Measurements from ENCODE around the gene MAPK8IP1.

The MAPK8IP1 gene

DNA sequence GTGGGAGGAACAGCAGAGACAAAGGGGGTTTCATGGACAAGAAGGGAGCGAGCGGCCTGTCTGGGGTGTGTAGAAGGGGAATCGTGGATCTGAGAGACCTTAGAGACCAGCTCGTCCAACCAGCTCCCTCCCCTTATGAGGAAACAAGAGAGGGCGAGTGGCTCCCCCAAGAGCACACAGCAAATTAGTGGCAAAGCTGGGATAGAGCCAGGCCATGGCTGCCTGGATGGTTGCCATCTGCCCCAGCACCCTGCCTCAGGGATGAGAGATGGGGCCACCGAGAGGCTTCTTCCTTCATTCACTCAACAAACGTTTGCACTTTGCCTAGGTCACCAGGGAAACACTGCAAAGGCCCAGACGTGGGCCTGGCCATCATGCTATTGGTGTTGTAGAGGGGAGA lies 4.1 kb downstream of the MAPK8IP1 start:
- TF ChIP-seq CTCF (IDR thresholded peaks at IDR 0.05; ENCODE audit: low read depth, low read length), result no peak
- no peak for DNase-seq (ENCODE audit: low read depth in 2 of 2)
- no peak overlapping the region for H3K4me3 ChIP-seq (replicated peaks in 1 of 2; ENCODE audit: low read depth in 2 of 2, low read length in 2 of 2)

DNA sequence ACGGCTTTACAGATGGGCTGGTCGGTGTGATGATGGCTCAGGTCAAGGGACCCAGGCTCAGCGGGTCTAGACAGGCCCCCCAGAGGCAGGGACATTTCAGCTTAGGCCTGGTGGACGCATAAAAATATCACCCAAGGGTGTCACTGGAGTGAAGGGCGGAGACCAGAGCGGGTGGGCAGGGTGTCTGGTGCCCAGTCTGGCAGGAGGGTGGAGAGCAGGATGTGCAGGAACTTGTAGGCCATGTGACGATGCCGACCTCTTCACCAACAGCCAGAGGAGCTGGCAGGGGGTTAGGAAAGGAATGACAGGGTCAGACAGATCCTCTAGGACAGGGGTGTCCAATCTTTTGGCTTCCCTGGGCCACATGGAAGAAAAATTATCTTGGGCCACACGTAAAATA lies 4.5 kb downstream of the MAPK8IP1 start:
- DNase-seq (ENCODE audit: low read depth in 2 of 2), result no peak
- H3K4me3 ChIP-seq (replicated peaks in 1 of 2; ENCODE audit: low read depth in 2 of 2, low read length in 2 of 2), result no peak overlapping the region
- TF ChIP-seq CTCF (IDR thresholded peaks at IDR 0.05; ENCODE audit: low read depth, low read length), result no peak

- TF ChIP-seq CTCF (IDR thresholded peaks at IDR 0.05; ENCODE audit: low read depth, low read length), result no peak
- DNase-seq (ENCODE audit: low read depth in 2 of 2), result no peak
- H3K4me3 ChIP-seq (replicated peaks in 1 of 2; ENCODE audit: low read depth in 2 of 2, low read length in 2 of 2), result no peak overlapping the region
Observed at GRCh38 chr11:45890886-45891550, 5.6 kb downstream of the MAPK8IP1 start.

DNA sequence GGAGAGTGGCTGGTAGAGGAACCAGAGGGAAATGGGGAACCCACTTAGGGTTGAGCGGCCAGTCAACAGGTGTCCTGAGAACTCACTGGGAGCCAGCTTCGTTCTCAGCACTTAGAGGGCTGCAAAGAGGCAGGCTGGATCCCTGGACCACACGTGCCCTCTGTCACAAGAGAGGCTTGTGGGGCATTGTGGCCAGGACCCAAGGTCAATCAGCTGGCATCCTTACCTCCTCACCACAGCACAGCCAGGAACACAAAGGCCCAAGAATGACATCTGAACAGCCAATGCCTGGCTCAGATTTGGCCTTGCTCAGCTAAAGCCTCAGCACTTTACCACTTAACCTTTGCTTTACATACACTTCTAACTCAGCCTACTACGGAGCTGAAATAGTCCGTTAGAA lies 7.4 kb downstream of the MAPK8IP1 start:
- DNase-seq (ENCODE audit: low read depth in 2 of 2), result no peak
- no peak overlapping the region for H3K4me3 ChIP-seq (replicated peaks in 1 of 2; ENCODE audit: low read depth in 2 of 2, low read length in 2 of 2)
- no peak for TF ChIP-seq CTCF (IDR thresholded peaks at IDR 0.05; ENCODE audit: low read depth, low read length)

- no peak for TF ChIP-seq CTCF (IDR thresholded peaks at IDR 0.05; ENCODE audit: low read depth, low read length)
- no peak overlapping the region for H3K4me3 ChIP-seq (replicated peaks in 1 of 2; ENCODE audit: low read depth in 2 of 2, low read length in 2 of 2)
- no peak for DNase-seq (ENCODE audit: low read depth in 2 of 2)
Observed at GRCh38 chr11:45894555-45895247, 9.2 kb downstream of the MAPK8IP1 start.

DNA sequence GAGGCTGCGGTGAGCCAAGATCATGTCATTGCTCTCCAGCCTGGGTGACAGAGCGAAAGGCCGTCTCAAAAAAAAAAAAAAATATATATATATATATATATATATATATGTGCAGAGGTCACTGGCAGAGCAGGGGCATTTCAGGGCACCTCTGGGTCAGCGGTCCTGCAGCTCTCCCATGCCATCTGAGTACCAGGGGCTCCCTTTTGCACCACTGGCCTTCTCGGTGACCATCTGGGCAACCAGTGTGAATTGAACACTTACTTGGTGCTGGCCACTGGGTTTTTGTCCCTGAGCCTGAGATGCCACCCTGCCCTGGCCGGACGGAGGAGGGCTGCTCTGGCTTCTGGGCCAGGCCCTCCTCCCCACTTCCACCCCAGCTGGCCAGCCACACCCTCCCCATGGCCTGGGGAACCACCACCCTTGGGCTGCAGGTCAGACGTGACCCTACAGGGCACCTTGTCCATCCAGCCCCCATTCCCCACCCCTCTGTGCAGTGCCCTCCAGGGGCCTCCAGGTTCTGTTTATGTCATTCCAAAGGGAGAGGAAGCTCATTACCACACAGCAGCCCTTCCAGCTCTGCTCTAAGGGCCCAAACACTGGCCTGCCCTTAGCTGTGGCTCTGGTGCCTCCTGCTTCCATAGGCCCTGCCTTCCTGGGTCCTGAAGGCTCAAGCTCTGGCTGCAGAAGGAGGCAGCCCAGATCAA lies 10.3 kb downstream of the MAPK8IP1 start:
- DNase-seq (ENCODE audit: low read depth in 2 of 2), result no peak
- H3K4me3 ChIP-seq (replicated peaks in 1 of 2; ENCODE audit: low read depth in 2 of 2, low read length in 2 of 2), result no peak overlapping the region
- no peak for TF ChIP-seq CTCF (IDR thresholded peaks at IDR 0.05; ENCODE audit: low read depth, low read length)

All from cardiac fibroblast (primary cell).